Upper lobe of left lung (tissue), 6 donors: Measurements from ENCODE around the gene TCN2. TPM values are rescaled to one million over a fixed set of nuclear protein-coding genes. Genes with fewer than 3 reads are reported as not detected.
A peak's percentile ranks its signal among the peaks of the same experiment; 100 is the strongest.

Source experiments
- ATAC-seq, 2 donors: fragments of 200-7000 bp; cut with Tn5 transposase; one replicate each; pipeline ENCODE4 v1.9.1; 2022; ENCODE audit warnings: mild to moderate bottlenecking in 2 of 2, moderate library complexity in 2 of 2; ENCODE audit not compliant: low FRiP score in 2 of 2
- DNase-seq, 2 donors: peaks; one replicate each; pipeline ENCODE4 v3.0.0-alpha.2; 2019 to 2020
- H3K27ac ChIP-seq, 4 donors: fragments of 200-600 bp; sonication (generic); one replicate each; pipeline ENCODE4 v1.5.1; 2016 to 2019
- H3K27me3 ChIP-seq, 4 donors: fragments of 200-600 bp; sonication (generic); one replicate each; pipeline ENCODE4 v1.5.1; 2017 to 2019
- H3K36me3 ChIP-seq, 4 donors: fragments of 200-600 bp; sonication (generic); one replicate each; pipeline ENCODE4 v1.5.1; 2016 to 2019
- H3K4me1 ChIP-seq, 4 donors: fragments of 200-600 bp; sonication (generic); one replicate each; pipeline ENCODE4 v1.5.1; 2018 to 2019
- H3K4me3 ChIP-seq, 4 donors: fragments of 200-600 bp; sonication (generic); one replicate each; pipeline ENCODE4 v1.5.1; 2017 to 2019; ENCODE audit warnings: mild to moderate bottlenecking in 2 of 4, moderate library complexity in 1 of 4
- H3K9me3 ChIP-seq, 4 donors: fragments of 200-600 bp; sonication (generic); one replicate each; pipeline ENCODE4 v1.5.1; 2018 to 2019
- CTCF ChIP-seq, 6 experiments: fragments of 450-650 bp in 4 of 6; fragments of 200-600 bp in 2 of 6; sonication (generic) in 2 of 6; IDR thresholded peaks; one replicate each; pipeline ENCODE4 v1.5.1; 2016 to 2019; ENCODE audit warnings: antibody characterized with exemption in 6 of 6
- EP300 ChIP-seq, 4 donors: sonication (generic); formaldehyde crosslinking; IDR thresholded peaks; one replicate each; pipeline ENCODE4 v1.5.1; 2017; ENCODE audit warnings: antibody characterized with exemption in 4 of 4, control low read depth in 2 of 4
- POLR2A ChIP-seq, 4 donors: fragments of 450-650 bp; IDR thresholded peaks; one replicate each; pipeline ENCODE4 v1.5.1; 2016 to 2017; ENCODE audit warnings: antibody characterized with exemption in 4 of 4, mild to moderate bottlenecking in 2 of 4
- POLR2AphosphoS5 ChIP-seq, 2 donors: sonication (generic); formaldehyde crosslinking; IDR thresholded peaks; one replicate each; pipeline ENCODE4 v1.5.1; 2017; ENCODE audit warnings: antibody characterized with exemption in 2 of 2
- WGBS, 2 donors: methylation state at CpG; one replicate each; pipeline ENCODE4 v1.1.5; 2017 to 2018; 5-methylcytosine and 5-hydroxymethylcytosine counted together
- total RNA-seq, 6 donors: library from RNA; depleted of rRNA in 4 of 6; stranded (reverse); fragments of >200 nt in 4 of 6; gene quantifications; one replicate each; pipeline versions ENCODE4 v1.1.0 to v1.2.1, GENCODE V29; 2016 to 2021
- donor health status: DM: no; HTN: no; CAD: no; lungs with moderate emphysema.
- donor health status: DM: no; HTN: yes; CAD: no; lungs with severe emphysema.

TCN2 gene
- total RNA-seq, 6 donors from 2014 or later, result 40.2 to 87.1 (median 60.7) TPM

GRCh38 chr22:30640839-30641430 is 34.0 kb downstream of the TCN2 start:
- no peaks in the 10 kb centered on the region for H3K36me3 ChIP-seq
- peaks cover 15 to 23% (median 18%) of the 10 kb centered on the region in 4 donors for H3K4me1 ChIP-seq
- H3K27ac ChIP-seq, result no peak overlapping the region
- no peaks in the 10 kb centered on the region for H3K9me3 ChIP-seq
- TF ChIP-seq CTCF (IDR thresholded peaks at IDR 0.05) (no peak), POLR2A (IDR thresholded peaks at IDR 0.05) (no peak), EP300 (IDR thresholded peaks at IDR 0.05) (no peak), POLR2AphosphoS5 (IDR thresholded peaks at IDR 0.05) (no peak)
- H3K4me3 ChIP-seq, result no peak overlapping the region
- ATAC-seq, result no peak
- WGBS, 2 donors, result 86 to 87% methylated on average over 2 to 4 of the region's 4 CpGs
- DNase-seq, result no peak
- no peaks in the 10 kb centered on the region for H3K27me3 ChIP-seq

GRCh38 chr22:30643055-30643875 is 36.3 kb downstream of the TCN2 start:
- TF ChIP-seq EP300 (IDR thresholded peaks at IDR 0.05) (no peak), CTCF (IDR thresholded peaks at IDR 0.05) (no peak), POLR2A (IDR thresholded peaks at IDR 0.05) (no peak), POLR2AphosphoS5 (IDR thresholded peaks at IDR 0.05) (no peak)
- no peak overlapping the region for H3K4me3 ChIP-seq
- H3K36me3 ChIP-seq, result peaks cover 0 to 5% (median 0%) of the 10 kb centered on the region in 4 donors
- no peaks in the 10 kb centered on the region for H3K4me1 ChIP-seq
- DNase-seq (no peak), ATAC-seq (no peak)
- no peaks in the 10 kb centered on the region for H3K27me3 ChIP-seq
- no peak overlapping the region for H3K27ac ChIP-seq
- H3K9me3 ChIP-seq, result no peaks in the 10 kb centered on the region
- WGBS, 2 donors, result 86 to 92% methylated on average over 16 of the region's 16 CpGs

- Histone ChIP-seq H3K4me1 (peaks cover 0 to 10% (median 7%) of the 10 kb centered on the region in 4 donors), H3K36me3 (peaks cover 0 to 5% (median 0%) of the 10 kb centered on the region in 4 donors), H3K9me3 (no peaks in the 10 kb centered on the region), H3K4me3 (no peak overlapping the region), H3K27ac (no peak overlapping the region), H3K27me3 (no peaks in the 10 kb centered on the region)
- WGBS, 2 donors, result 94 to 96% methylated on average over 21 to 25 of the region's 25 CpGs
- DNase-seq, result peak in 1 of 2 donors; percentile 70
- TF ChIP-seq POLR2AphosphoS5 (IDR thresholded peaks at IDR 0.05) (no peak), POLR2A (IDR thresholded peaks at IDR 0.05) (no peak), CTCF (IDR thresholded peaks at IDR 0.05) (no peak), EP300 (IDR thresholded peaks at IDR 0.05) (no peak)
- ATAC-seq, result no peak
Measured at GRCh38 chr22:30646518-30647160, 39.7 kb downstream of the TCN2 start.

DNA sequence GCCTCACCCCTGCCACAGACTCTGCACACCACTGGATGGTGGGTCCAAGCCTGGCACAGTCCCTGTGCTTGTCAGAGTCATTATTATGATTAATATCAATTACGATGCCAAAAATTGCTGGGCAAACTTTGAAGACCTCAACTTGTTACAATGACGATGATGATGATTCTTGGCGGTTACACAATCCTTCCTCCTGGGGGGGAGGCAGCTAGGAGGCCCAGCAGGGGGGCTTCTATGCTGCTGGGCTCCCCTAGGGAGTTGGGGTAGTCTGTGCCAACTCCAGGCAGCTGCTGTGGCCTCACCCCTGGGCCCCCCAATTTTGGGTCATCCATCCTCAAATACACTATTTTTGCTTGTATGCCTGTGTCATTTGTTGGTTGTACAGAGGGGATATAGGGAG is 40.6 kb downstream of the TCN2 start:
- ATAC-seq (no peak), DNase-seq (no peak)
- no peak overlapping the region for H3K4me3 ChIP-seq
- H3K27me3 ChIP-seq, result no peaks in the 10 kb centered on the region
- no peaks in the 10 kb centered on the region for H3K9me3 ChIP-seq
- H3K4me1 ChIP-seq, result peaks cover 0 to 10% (median 7%) of the 10 kb centered on the region in 4 donors
- no peak overlapping the region for H3K27ac ChIP-seq
- TF ChIP-seq EP300 (IDR thresholded peaks at IDR 0.05) (no peak), POLR2A (IDR thresholded peaks at IDR 0.05) (no peak), CTCF (IDR thresholded peaks at IDR 0.05) (no peak), POLR2AphosphoS5 (IDR thresholded peaks at IDR 0.05) (no peak)
- WGBS, 2 donors, result 86 to 94% methylated on average over 2 to 3 of the region's 3 CpGs
- peaks cover 0 to 5% (median 0%) of the 10 kb centered on the region in 4 donors for H3K36me3 ChIP-seq
